ENCODE data around the gene PADI1.

DNA sequence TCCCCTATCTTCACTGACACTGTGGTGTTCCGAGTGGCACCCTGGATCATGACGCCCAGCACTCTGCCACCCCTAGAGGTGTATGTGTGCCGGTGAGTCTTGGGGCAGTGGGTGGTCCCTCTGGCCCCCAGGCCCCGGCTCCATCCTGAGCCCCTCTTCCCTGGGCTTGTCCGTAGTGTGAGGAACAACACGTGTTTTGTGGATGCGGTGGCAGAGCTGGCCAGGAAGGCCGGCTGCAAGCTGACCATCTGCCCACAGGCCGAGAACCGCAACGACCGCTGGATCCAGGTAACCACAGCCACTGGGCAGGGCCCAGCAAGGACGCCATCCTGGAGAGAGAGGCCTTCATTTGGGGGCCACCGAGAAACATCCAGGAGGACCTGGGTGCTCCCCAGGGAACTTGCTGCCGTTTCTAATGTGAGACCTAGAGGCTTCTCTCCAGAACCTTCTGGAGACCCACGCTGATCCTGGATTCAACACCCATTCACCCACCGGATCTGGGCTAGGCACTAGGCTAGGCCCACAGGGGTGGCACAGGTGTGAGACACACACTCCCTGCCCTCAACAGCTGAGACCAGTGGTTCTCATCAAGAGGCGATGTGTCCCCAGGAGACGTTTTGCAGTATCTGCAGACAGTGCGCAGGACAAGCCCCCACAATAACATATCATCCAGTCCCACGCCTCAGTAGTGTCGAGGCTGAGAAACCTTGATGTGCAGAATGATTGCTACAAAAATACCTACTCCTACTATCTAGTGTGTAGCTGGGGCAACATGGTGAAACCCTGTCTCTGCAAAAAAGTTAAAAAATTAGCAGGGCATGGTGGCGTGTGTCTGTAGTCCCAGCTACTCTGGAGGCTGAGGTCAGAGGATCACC lies 66.2 kb downstream of the PADI1 start:
- TF ChIP-seq CTCF (IDR thresholded peaks at IDR 0.05; ENCODE audit: poor library complexity, severe bottlenecking) (no peak), EZH2 (IDR thresholded peaks at IDR 0.05; ENCODE audit: borderline replicate concordance, insufficient read depth, low read length, poor library complexity, severe bottlenecking) (no peak), SMC3 (conservative IDR thresholded peaks at IDR 0.05; ENCODE audit: poor library complexity) (no peak), TAF1 (IDR thresholded peaks at IDR 0.05; ENCODE audit: low read depth) (no peak), POLR2AphosphoS5 (IDR thresholded peaks at IDR 0.05) (no peak), MXI1 (conservative IDR thresholded peaks at IDR 0.05; ENCODE audit: poor library complexity, severe bottlenecking) (no peak), EP300 (conservative IDR thresholded peaks at IDR 0.05; ENCODE audit: poor library complexity, severe bottlenecking) (no peak)
- TF ChIP-seq, protein P1, sequence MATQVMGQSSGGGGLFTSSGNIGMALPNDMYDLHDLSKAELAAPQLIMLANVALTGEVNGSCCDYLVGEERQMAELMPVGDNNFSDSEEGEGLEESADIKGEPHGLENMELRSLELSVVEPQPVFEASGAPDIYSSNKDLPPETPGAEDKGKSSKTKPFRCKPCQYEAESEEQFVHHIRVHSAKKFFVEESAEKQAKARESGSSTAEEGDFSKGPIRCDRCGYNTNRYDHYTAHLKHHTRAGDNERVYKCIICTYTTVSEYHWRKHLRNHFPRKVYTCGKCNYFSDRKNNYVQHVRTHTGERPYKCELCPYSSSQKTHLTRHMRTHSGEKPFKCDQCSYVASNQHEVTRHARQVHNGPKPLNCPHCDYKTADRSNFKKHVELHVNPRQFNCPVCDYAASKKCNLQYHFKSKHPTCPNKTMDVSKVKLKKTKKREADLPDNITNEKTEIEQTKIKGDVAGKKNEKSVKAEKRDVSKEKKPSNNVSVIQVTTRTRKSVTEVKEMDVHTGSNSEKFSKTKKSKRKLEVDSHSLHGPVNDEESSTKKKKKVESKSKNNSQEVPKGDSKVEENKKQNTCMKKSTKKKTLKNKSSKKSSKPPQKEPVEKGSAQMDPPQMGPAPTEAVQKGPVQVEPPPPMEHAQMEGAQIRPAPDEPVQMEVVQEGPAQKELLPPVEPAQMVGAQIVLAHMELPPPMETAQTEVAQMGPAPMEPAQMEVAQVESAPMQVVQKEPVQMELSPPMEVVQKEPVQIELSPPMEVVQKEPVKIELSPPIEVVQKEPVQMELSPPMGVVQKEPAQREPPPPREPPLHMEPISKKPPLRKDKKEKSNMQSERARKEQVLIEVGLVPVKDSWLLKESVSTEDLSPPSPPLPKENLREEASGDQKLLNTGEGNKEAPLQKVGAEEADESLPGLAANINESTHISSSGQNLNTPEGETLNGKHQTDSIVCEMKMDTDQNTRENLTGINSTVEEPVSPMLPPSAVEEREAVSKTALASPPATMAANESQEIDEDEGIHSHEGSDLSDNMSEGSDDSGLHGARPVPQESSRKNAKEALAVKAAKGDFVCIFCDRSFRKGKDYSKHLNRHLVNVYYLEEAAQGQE (IDR thresholded peaks at IDR 0.05; ENCODE audit: borderline replicate concordance) = no peak

All from neural cell (in vitro differentiated cells).